GM12872 (cell line): ENCODE data around the gene COL5A2.

ENCODE experiments used
- CTCF ChIP-seq: IDR thresholded peaks from 3 replicates; pipeline ENCODE4 v1.5.1; 2011; ENCODE audit warnings: low read depth, mild to moderate bottlenecking, low read length, moderate library complexity; ENCODE audit not compliant: insufficient read depth

COL5A2 gene

GRCh38 chr2:189199797-189200196 is 20.2 kb upstream of the COL5A2 start:
- no peak for TF ChIP-seq CTCF

- TF ChIP-seq CTCF: no peak
These were observed 13.2 kb upstream of the COL5A2 start for GRCh38 chr2:189192766-189193165.

- TF ChIP-seq CTCF: no peak
These were observed 12.2 kb upstream of the COL5A2 start for GRCh38 chr2:189191766-189192165.

GRCh38 chr2:189190685-189191084 is 11.1 kb upstream of the COL5A2 start:
- no peak for TF ChIP-seq CTCF

- TF ChIP-seq CTCF: no peak
These were observed 8.7 kb upstream of the COL5A2 start for GRCh38 chr2:189188115-189188805.

GRCh38 chr2:189183170-189183569 is 3.6 kb upstream of the COL5A2 start:
- TF ChIP-seq CTCF: no peak

GRCh38 chr2:189181706-189182105 is 2.1 kb upstream of the COL5A2 start:
- no peak for TF ChIP-seq CTCF
